Memory B cell (primary cell): ENCODE data around the gene ST6GALNAC5.

Source experiments
- ATAC-seq: fragments of 150-1000 bp; cut with Tn5 transposase; 2 replicates; pipeline ENCODE4 v1.10.0; 2021; ENCODE audit warnings: low read depth, mild to moderate bottlenecking, moderate library complexity
- DNase-seq, 2 donors: peaks; one replicate each; pipeline ENCODE4 v3.0.0; 2022; ENCODE audit warnings: low spot score in 2 of 2
- H3K27ac Mint-ChIP-seq: one replicate; pipeline ENCODE4 v1.8.0; 2022; ENCODE audit warnings: mild to moderate bottlenecking, moderate library complexity, mixed read lengths
- H3K27me3 Mint-ChIP-seq: one replicate; pipeline ENCODE4 v1.8.0; 2022; ENCODE audit warnings: mixed read lengths
- H3K36me3 Mint-ChIP-seq: one replicate; pipeline ENCODE4 v1.8.0; 2022; ENCODE audit warnings: mild to moderate bottlenecking, mixed read lengths
- H3K4me1 Mint-ChIP-seq: one replicate; pipeline ENCODE4 v1.8.0; 2022; ENCODE audit warnings: mixed read lengths
- H3K4me3 Mint-ChIP-seq: one replicate; pipeline ENCODE4 v1.8.0; 2022; ENCODE audit warnings: mild to moderate bottlenecking, moderate library complexity, mixed read lengths
- H3K9me3 Mint-ChIP-seq: one replicate; pipeline ENCODE4 v1.8.0; 2022; ENCODE audit warnings: mixed read lengths

ST6GALNAC5 gene

GRCh38 chr1:76933847-76934815 lies 66.9 kb downstream of the ST6GALNAC5 start:
- peaks cover 5% of the 10 kb centered on the region for H3K9me3 Mint-ChIP-seq
- ATAC-seq = no peak
- no peak for DNase-seq
- H3K27ac Mint-ChIP-seq = no peak overlapping the region
- H3K36me3 Mint-ChIP-seq = no peaks in the 10 kb centered on the region
- H3K27me3 Mint-ChIP-seq = peaks cover 4% of the 10 kb centered on the region
- H3K4me3 Mint-ChIP-seq = no peak overlapping the region
- peaks cover 2% of the 10 kb centered on the region for H3K4me1 Mint-ChIP-seq

DNA sequence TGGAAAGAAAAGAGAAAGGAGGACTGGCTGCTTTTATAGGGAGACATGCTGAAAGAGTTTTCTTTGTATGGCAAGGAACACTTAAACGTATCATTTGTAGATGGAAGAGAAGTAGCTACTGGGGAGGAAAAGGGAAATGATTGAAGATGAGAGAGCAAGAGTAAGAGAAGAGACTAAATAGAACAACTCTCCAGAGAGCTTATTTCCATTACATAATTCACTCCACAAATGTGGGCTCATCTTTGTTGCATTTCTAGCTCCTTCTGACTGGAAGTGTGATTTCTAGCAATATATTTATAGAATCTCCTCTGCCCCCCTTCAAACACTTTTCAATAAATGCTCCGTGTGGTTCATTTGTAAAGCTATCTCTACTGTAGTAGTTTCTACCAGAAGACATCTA lies 71.0 kb downstream of the ST6GALNAC5 start:
- no peak overlapping the region for H3K27ac Mint-ChIP-seq
- no peak overlapping the region for H3K4me3 Mint-ChIP-seq
- no peaks in the 10 kb centered on the region for H3K36me3 Mint-ChIP-seq
- H3K4me1 Mint-ChIP-seq = peaks cover 2% of the 10 kb centered on the region
- DNase-seq = no peak
- H3K27me3 Mint-ChIP-seq = peaks cover 3% of the 10 kb centered on the region
- no peaks in the 10 kb centered on the region for H3K9me3 Mint-ChIP-seq
- ATAC-seq = no peak

- Mint-ChIP-seq H3K27ac (no peak overlapping the region), H3K36me3 (no peaks in the 10 kb centered on the region), H3K4me3 (no peak overlapping the region), H3K27me3 (peaks cover 3% of the 10 kb centered on the region), H3K9me3 (no peaks in the 10 kb centered on the region), H3K4me1 (peaks cover 2% of the 10 kb centered on the region)
- ATAC-seq = no peak
- DNase-seq = no peak
These were observed 72.0 kb downstream of the ST6GALNAC5 start for GRCh38 chr1:76939050-76939816.

DNA sequence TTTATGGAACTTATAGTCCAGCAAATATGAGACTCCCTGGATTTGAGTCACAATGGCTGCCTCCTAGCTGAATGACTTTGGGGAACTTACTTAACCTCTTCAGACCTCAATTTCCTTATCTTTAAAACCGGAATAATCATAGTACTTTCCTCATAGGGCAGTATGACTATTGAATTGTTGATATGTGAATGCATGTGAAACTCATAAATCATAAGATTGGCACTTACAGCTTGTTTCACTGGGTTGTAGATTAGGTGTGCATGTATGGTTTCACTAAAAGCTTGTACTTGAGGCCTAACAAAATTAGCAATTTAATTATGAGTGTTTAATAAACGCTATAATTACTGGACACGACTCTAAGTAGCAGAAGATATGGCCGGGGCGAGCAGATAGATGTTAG lies 72.5 kb downstream of the ST6GALNAC5 start:
- Mint-ChIP-seq H3K27me3 (peaks cover 3% of the 10 kb centered on the region), H3K4me3 (no peak overlapping the region), H3K36me3 (no peaks in the 10 kb centered on the region), H3K9me3 (no peaks in the 10 kb centered on the region), H3K27ac (no peak overlapping the region), H3K4me1 (peaks cover 2% of the 10 kb centered on the region)
- ATAC-seq = no peak
- DNase-seq = no peak

DNA sequence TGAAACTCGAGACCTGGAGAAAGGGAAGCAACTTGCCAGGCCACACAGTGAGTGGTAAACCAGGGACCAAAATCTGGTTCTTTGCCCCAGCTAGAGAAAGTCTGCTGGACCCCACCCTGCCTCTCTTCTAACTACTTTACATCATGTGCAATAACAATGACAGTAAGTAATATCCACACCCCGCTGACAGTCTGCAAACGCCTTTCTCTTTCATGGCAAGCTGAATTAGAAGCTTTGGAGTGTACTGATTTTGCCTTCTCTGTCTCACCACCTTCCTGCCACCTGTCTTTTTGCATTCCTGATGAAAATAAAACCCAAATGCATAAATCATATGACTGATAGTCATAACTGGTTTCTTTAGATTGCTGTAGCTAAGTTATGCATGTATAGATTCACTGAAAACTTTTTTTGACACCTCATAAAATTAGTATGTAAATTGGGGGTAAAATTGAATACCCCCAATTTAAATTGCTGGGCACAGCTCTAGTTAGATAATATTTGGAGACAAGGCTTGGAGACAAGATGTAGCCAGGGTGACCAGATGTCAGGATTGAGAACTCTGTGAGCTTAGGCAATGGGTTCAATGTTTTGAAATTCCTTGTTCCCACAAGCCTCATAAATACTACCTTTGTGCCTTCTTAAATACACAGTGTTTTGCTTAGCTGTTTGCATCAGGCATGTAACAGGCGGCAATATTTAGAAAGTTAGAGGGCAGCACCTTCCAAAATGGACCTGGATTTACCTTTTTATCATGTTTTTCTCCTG lies 73.5 kb downstream of the ST6GALNAC5 start:
- Mint-ChIP-seq H3K27ac (no peak overlapping the region), H3K4me3 (no peak overlapping the region), H3K27me3 (peaks cover 3% of the 10 kb centered on the region), H3K36me3 (no peaks in the 10 kb centered on the region), H3K9me3 (no peaks in the 10 kb centered on the region), H3K4me1 (peaks cover 2% of the 10 kb centered on the region)
- ATAC-seq = no peak
- DNase-seq = no peak

GRCh38 chr1:76942549-76942948 lies 75.3 kb downstream of the ST6GALNAC5 start:
- Mint-ChIP-seq H3K9me3 (no peaks in the 10 kb centered on the region), H3K27ac (no peak overlapping the region), H3K4me3 (no peak overlapping the region), H3K36me3 (no peaks in the 10 kb centered on the region), H3K27me3 (peaks cover 3% of the 10 kb centered on the region), H3K4me1 (peaks cover 2% of the 10 kb centered on the region)
- no peak for DNase-seq
- ATAC-seq = no peak

- Mint-ChIP-seq H3K36me3 (no peaks in the 10 kb centered on the region), H3K27ac (no peak overlapping the region), H3K4me3 (no peak overlapping the region), H3K9me3 (no peaks in the 10 kb centered on the region), H3K27me3 (peaks cover 2% of the 10 kb centered on the region), H3K4me1 (no peaks in the 10 kb centered on the region)
- ATAC-seq (no peak), DNase-seq (no peak)
These were observed 77.7 kb downstream of the ST6GALNAC5 start for GRCh38 chr1:76944942-76945341.

DNA sequence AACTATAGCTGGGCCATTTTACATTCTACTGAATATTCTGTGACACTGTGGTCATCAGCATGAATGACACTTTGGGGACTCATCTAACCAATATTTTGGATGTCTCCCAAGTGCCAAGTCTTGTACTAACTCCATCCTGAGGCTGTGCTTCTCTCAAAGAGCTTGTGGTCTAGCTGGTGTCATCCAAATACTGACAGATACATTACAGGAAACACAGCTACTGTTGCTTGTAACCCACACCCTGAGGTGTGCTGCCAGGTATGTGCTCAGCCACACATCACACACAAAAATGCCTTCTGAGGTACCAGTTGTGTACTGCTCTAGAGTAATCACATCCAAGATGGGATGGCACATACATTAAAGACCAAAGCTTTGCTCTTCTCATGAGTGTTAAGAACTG lies 81.6 kb downstream of the ST6GALNAC5 start:
- DNase-seq = no peak
- H3K4me3 Mint-ChIP-seq = no peak overlapping the region
- H3K9me3 Mint-ChIP-seq = no peaks in the 10 kb centered on the region
- no peak overlapping the region for H3K27ac Mint-ChIP-seq
- ATAC-seq = no peak
- no peaks in the 10 kb centered on the region for H3K4me1 Mint-ChIP-seq
- H3K27me3 Mint-ChIP-seq = no peaks in the 10 kb centered on the region
- H3K36me3 Mint-ChIP-seq = no peaks in the 10 kb centered on the region

DNA sequence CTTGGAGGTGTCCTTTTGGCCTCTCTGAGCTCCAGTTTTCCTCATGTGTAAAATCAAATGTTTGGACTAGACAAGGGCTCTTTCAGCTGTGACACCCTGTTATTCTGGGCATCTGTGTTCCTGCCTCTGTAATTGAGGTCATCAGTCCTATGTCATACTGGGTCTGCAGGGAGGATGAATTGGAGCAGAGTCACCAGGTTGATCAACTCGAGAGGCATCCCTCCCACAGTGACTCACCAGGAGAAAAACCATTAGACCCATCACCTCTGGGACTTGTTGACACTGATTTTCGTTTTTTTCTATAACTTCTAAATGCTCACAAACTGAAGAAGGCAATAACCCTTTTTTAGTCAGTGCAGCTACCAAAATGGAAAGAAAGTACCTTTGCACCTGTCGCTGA lies 82.2 kb downstream of the ST6GALNAC5 start:
- Mint-ChIP-seq H3K9me3 (no peaks in the 10 kb centered on the region), H3K36me3 (no peaks in the 10 kb centered on the region), H3K27me3 (no peaks in the 10 kb centered on the region), H3K27ac (no peak overlapping the region), H3K4me1 (no peaks in the 10 kb centered on the region), H3K4me3 (no peak overlapping the region)
- no peak for ATAC-seq
- no peak for DNase-seq

GRCh38 chr1:76950306-76950705 lies 83.0 kb downstream of the ST6GALNAC5 start:
- Mint-ChIP-seq H3K4me1 (no peaks in the 10 kb centered on the region), H3K9me3 (no peaks in the 10 kb centered on the region), H3K27me3 (no peaks in the 10 kb centered on the region), H3K36me3 (no peaks in the 10 kb centered on the region), H3K27ac (no peak overlapping the region), H3K4me3 (no peak overlapping the region)
- DNase-seq = no peak
- no peak for ATAC-seq

- Mint-ChIP-seq H3K27ac (no peak overlapping the region), H3K4me3 (no peak overlapping the region), H3K9me3 (no peaks in the 10 kb centered on the region), H3K27me3 (no peaks in the 10 kb centered on the region), H3K36me3 (no peaks in the 10 kb centered on the region), H3K4me1 (no peaks in the 10 kb centered on the region)
- DNase-seq (no peak), ATAC-seq (no peak)
These were observed 83.9 kb downstream of the ST6GALNAC5 start for GRCh38 chr1:76951153-76951552.

- no peak for ATAC-seq
- Mint-ChIP-seq H3K4me3 (no peak overlapping the region), H3K36me3 (no peaks in the 10 kb centered on the region), H3K27me3 (no peaks in the 10 kb centered on the region), H3K9me3 (no peaks in the 10 kb centered on the region), H3K27ac (no peak overlapping the region), H3K4me1 (no peaks in the 10 kb centered on the region)
- no peak for DNase-seq
These were observed 88.4 kb downstream of the ST6GALNAC5 start for GRCh38 chr1:76955652-76956051.

DNA sequence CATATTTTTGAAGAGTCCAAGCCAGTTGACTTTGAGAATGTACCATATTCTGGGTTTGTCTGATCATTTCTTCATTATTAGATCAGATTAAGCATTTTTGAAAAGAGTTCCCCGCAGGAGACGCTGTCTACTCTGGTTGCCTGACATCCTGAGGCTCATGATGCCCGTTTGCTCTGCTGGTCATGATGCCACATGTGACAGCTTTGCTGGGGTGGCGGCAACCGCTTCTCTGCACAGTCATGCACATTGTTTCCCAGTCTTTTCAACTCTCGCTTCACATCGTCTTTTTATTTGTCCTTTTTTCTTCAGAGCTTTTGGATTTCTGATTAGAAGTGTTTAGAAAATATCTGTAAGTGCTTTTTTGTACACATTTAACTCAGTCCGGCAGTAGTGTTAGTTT lies 90.7 kb downstream of the ST6GALNAC5 start:
- no peaks in the 10 kb centered on the region for H3K27me3 Mint-ChIP-seq
- H3K4me1 Mint-ChIP-seq = no peaks in the 10 kb centered on the region
- peaks cover 2% of the 10 kb centered on the region for H3K9me3 Mint-ChIP-seq
- no peak overlapping the region for H3K27ac Mint-ChIP-seq
- no peak overlapping the region for H3K4me3 Mint-ChIP-seq
- H3K36me3 Mint-ChIP-seq = no peaks in the 10 kb centered on the region
- DNase-seq = no peak
- ATAC-seq = no peak

DNA sequence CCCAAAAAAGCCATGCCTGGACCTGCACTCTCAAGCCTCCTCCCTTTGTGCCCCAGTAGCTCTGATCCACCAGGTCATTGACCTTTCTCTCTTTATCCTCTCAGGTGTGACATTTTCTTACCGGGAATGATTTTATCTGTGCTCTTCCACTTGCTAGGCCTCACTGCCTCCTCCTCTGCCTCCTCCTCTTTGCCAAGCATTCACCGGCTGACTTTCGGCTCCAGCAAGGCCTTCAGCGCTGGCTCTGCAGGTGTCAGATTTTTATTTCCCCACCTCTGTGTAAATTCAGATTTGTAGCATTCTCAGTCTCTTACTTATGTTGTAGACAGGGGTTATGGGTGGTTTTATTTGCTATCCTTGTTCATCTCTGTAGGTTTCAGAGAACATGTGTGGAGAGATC lies 91.5 kb downstream of the ST6GALNAC5 start:
- H3K27ac Mint-ChIP-seq = no peak overlapping the region
- DNase-seq (no peak), ATAC-seq (no peak)
- no peak overlapping the region for H3K4me3 Mint-ChIP-seq
- H3K27me3 Mint-ChIP-seq = no peaks in the 10 kb centered on the region
- H3K36me3 Mint-ChIP-seq = no peaks in the 10 kb centered on the region
- H3K4me1 Mint-ChIP-seq = no peaks in the 10 kb centered on the region
- peaks cover 2% of the 10 kb centered on the region for H3K9me3 Mint-ChIP-seq
